GM12892 (cell line): ENCODE measurements around the gene TOMM20L.

ENCODE experiments used
- POLR2A ChIP-seq: IDR thresholded peaks from 2 replicates; pipeline ENCODE4 v1.6.1; 2011; ENCODE audit warnings: low read depth, low read length, control low read depth
- POLR2AphosphoS5 ChIP-seq: IDR thresholded peaks from 2 replicates; pipeline ENCODE4 v1.6.1; 2011; ENCODE audit warnings: low read depth, low read length, control low read depth

GRCh38 chr14:58395562-58395811 lies 243 bp upstream of the TOMM20L start:
- TF ChIP-seq POLR2A: no peak; the same call in 1 of the 2 replicates
- no peak for TF ChIP-seq POLR2AphosphoS5
